Astrocyte (in vitro differentiated cells and primary cell): ENCODE results near the gene TADA2A. TPM values are rescaled to one million over a fixed set of nuclear protein-coding genes. Genes with fewer than 3 reads are reported as not detected.

Source experiments
- DNase-seq: peaks from one replicate; pipeline ENCODE4 v3.0.0-alpha.2; 2010; ENCODE audit warnings: low read depth
- FAIRE-seq: peaks from 2 replicates; lab custom pipeline; 2011; peaks lifted over from hg19 to GRCh38; lab: Jason Lieb, UNC
- H2AFZ ChIP-seq: 2 replicates; pipeline ENCODE4 v1.6.0; 2012; ENCODE audit warnings: low read depth, low read length, inconsistent platforms
- H3K27ac ChIP-seq: 2 replicates; pipeline ENCODE4 v1.5.1; 2011; ENCODE audit warnings: low read depth, low read length, inconsistent platforms
- H3K27me3 ChIP-seq: 2 replicates; pipeline ENCODE4 v1.6.0; 2011; ENCODE audit warnings: low read length, inconsistent platforms; ENCODE audit not compliant: insufficient read depth
- H3K36me3 ChIP-seq: 2 replicates; pipeline ENCODE4 v1.5.1; 2011; ENCODE audit warnings: low read length, inconsistent platforms; ENCODE audit not compliant: insufficient read depth
- H3K4me1 ChIP-seq: 2 replicates; pipeline ENCODE4 v1.5.1; 2011; ENCODE audit warnings: low read length, inconsistent platforms; ENCODE audit not compliant: insufficient read depth
- H3K4me2 ChIP-seq: 2 replicates; pipeline ENCODE4 v1.6.0; 2012; ENCODE audit warnings: low read length, inconsistent platforms
- H3K4me3 ChIP-seq: 2 replicates; pipeline ENCODE4 v1.5.1; 2011; ENCODE audit warnings: low read depth, mild to moderate bottlenecking, low read length, inconsistent platforms; ENCODE audit not compliant: insufficient read depth
- H3K79me2 ChIP-seq: 2 replicates; pipeline ENCODE4 v1.6.0; 2012; ENCODE audit warnings: mild to moderate bottlenecking, low read length, inconsistent platforms; ENCODE audit not compliant: insufficient read depth
- H3K9ac ChIP-seq: 2 replicates; pipeline ENCODE4 v1.6.0; 2012; ENCODE audit warnings: mild to moderate bottlenecking, low read length, inconsistent platforms
- H3K9me3 ChIP-seq: 2 replicates; pipeline ENCODE4 v1.5.1; 2012; ENCODE audit warnings: low read depth, mild to moderate bottlenecking, low read length, inconsistent platforms; ENCODE audit not compliant: insufficient read depth
- H4K20me1 ChIP-seq: 2 replicates; pipeline ENCODE4 v1.6.0; 2012; ENCODE audit warnings: low read length, inconsistent platforms; ENCODE audit not compliant: insufficient read depth
- H3K27ac Mint-ChIP-seq: one replicate; pipeline ENCODE4 v1.8.0; 2021; ENCODE audit warnings: mild to moderate bottlenecking, mixed read lengths; ENCODE audit not compliant: unreplicated experiment
- H3K27me3 Mint-ChIP-seq: one replicate; pipeline ENCODE4 v1.8.0; 2021; ENCODE audit warnings: low read depth, mixed read lengths; ENCODE audit not compliant: unreplicated experiment
- H3K36me3 Mint-ChIP-seq: one replicate; pipeline ENCODE4 v1.8.0; 2021; ENCODE audit warnings: low read depth, mixed read lengths; ENCODE audit not compliant: unreplicated experiment
- H3K4me1 Mint-ChIP-seq: one replicate; pipeline ENCODE4 v1.8.0; 2021; ENCODE audit warnings: low read depth, mixed read lengths; ENCODE audit not compliant: unreplicated experiment
- H3K4me3 Mint-ChIP-seq: one replicate; pipeline ENCODE4 v1.8.0; 2021; ENCODE audit warnings: mild to moderate bottlenecking, moderate library complexity, mixed read lengths; ENCODE audit not compliant: unreplicated experiment
- H3K9me3 Mint-ChIP-seq: one replicate; pipeline ENCODE4 v1.8.0; 2021; ENCODE audit warnings: mild to moderate bottlenecking, mixed read lengths; ENCODE audit not compliant: unreplicated experiment
- CTCF ChIP-seq: IDR thresholded peaks from 2 replicates; pipeline ENCODE4 v1.5.1; 2011; ENCODE audit warnings: low read depth, mild to moderate bottlenecking, inconsistent platforms, low read length, moderate library complexity; ENCODE audit not compliant: insufficient read depth
- EZH2 ChIP-seq: IDR thresholded peaks from 2 replicates; pipeline ENCODE4 v1.6.1; 2012; ENCODE audit warnings: mild to moderate bottlenecking, low read length, inconsistent platforms; ENCODE audit not compliant: insufficient read depth
- total RNA-seq: library from RNA; stranded (reverse); gene quantifications from 2 replicates; pipeline ENCODE4 v1.2.1, GENCODE V29; 2021

Gene TADA2A
- total RNA-seq, 1 donor from 2014 or later = 14.0 TPM

- H3K4me3 ChIP-seq = peak overlapping the region; percentile 86
- Mint-ChIP-seq H3K4me1 (peaks cover 15% of the 10 kb centered on the region), H3K27ac (no peak overlapping the region), H3K4me3 (peak overlapping the region; percentile 97), H3K9me3 (no peaks in the 10 kb centered on the region), H3K36me3 (no peaks in the 10 kb centered on the region), H3K27me3 (no peaks in the 10 kb centered on the region)
- peak overlapping the region; percentile 92 for H2AFZ ChIP-seq
- H3K79me2 ChIP-seq = peaks cover 48% of the 10 kb centered on the region
- TF ChIP-seq EZH2 (no peak), CTCF (no peak)
- FAIRE-seq = no peak
- H3K9me3 ChIP-seq = no peaks in the 10 kb centered on the region
- DNase-seq = peak; percentile 78
- peaks cover 28% of the 10 kb centered on the region for H4K20me1 ChIP-seq
- peak overlapping the region; percentile 64 for H3K27ac ChIP-seq
- H3K4me2 ChIP-seq = peak overlapping the region; percentile 97
- H3K36me3 ChIP-seq = peaks cover 4% of the 10 kb centered on the region
- H3K27me3 ChIP-seq = no peaks in the 10 kb centered on the region
- peaks cover 17% of the 10 kb centered on the region for H3K4me1 ChIP-seq
- H3K9ac ChIP-seq = peak overlapping the region; percentile 83
Observed at GRCh38 chr17:37358830-37359681, 47.6 kb upstream of the TADA2A start.

GRCh38 chr17:37359682-37360188 is 47.0 kb upstream of the TADA2A start:
- Mint-ChIP-seq H3K36me3 (no peaks in the 10 kb centered on the region), H3K27ac (peak overlapping the region; percentile 72), H3K4me1 (peaks cover 15% of the 10 kb centered on the region), H3K4me3 (peak overlapping the region; percentile 71), H3K27me3 (no peaks in the 10 kb centered on the region), H3K9me3 (no peaks in the 10 kb centered on the region)
- Histone ChIP-seq H4K20me1 (peaks cover 21% of the 10 kb centered on the region), H3K79me2 (peaks cover 41% of the 10 kb centered on the region), H2AFZ (peak overlapping the region; percentile 92), H3K27ac (peak overlapping the region; percentile 64), H3K4me1 (peaks cover 17% of the 10 kb centered on the region), H3K9ac (peak overlapping the region; percentile 83), H3K27me3 (no peaks in the 10 kb centered on the region), H3K9me3 (no peaks in the 10 kb centered on the region), H3K4me2 (peak overlapping the region; percentile 97), H3K4me3 (peak overlapping the region; percentile 86), H3K36me3 (no peaks in the 10 kb centered on the region)
- TF ChIP-seq CTCF (no peak), EZH2 (no peak)
- DNase-seq (no peak), FAIRE-seq (no peak)
